HL-60 (cell line): ENCODE measurements around the gene KLK5.

ENCODE experiments used
- GABPA ChIP-seq: IDR thresholded peaks from 2 replicates; pipeline ENCODE4 v1.6.1; 2012; ENCODE audit warnings: low read depth
- POLR2AphosphoS5 ChIP-seq: IDR thresholded peaks from 2 replicates; pipeline ENCODE4 v1.6.1; 2012; ENCODE audit warnings: low read depth
- REST ChIP-seq: IDR thresholded peaks from 2 replicates; pipeline ENCODE4 v1.6.1; 2012; ENCODE audit warnings: low read depth; ENCODE audit not compliant: insufficient replicate concordance
- SPI1 ChIP-seq: IDR thresholded peaks from 2 replicates; pipeline ENCODE4 v1.6.1; 2012; ENCODE audit warnings: low read depth, mild to moderate bottlenecking, borderline replicate concordance
- TF ChIP-seq, protein P1 (sequence below): IDR thresholded peaks from one replicate; pipeline ENCODE4 v1.5.1; 2011; ENCODE audit warnings: low read length, control low read depth, inconsistent platforms; ENCODE audit not compliant: insufficient read depth

- TF ChIP-seq, protein P1, sequence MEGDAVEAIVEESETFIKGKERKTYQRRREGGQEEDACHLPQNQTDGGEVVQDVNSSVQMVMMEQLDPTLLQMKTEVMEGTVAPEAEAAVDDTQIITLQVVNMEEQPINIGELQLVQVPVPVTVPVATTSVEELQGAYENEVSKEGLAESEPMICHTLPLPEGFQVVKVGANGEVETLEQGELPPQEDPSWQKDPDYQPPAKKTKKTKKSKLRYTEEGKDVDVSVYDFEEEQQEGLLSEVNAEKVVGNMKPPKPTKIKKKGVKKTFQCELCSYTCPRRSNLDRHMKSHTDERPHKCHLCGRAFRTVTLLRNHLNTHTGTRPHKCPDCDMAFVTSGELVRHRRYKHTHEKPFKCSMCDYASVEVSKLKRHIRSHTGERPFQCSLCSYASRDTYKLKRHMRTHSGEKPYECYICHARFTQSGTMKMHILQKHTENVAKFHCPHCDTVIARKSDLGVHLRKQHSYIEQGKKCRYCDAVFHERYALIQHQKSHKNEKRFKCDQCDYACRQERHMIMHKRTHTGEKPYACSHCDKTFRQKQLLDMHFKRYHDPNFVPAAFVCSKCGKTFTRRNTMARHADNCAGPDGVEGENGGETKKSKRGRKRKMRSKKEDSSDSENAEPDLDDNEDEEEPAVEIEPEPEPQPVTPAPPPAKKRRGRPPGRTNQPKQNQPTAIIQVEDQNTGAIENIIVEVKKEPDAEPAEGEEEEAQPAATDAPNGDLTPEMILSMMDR: no peak
- TF ChIP-seq POLR2AphosphoS5: no peak
- no peak for TF ChIP-seq REST
- no peak for TF ChIP-seq GABPA
- TF ChIP-seq SPI1: no peak
Measured at GRCh38 chr19:50963381-50963780, 10.5 kb upstream of the KLK5 start.
